ENCODE results near the gene BABAM2.

BABAM2 gene

GRCh38 chr2:28152585-28153280 lies 262.2 kb downstream of the BABAM2 start:
- in situ Hi-C loops (cut with MboI; ENCODE audit: low sequenced_read_pairs), result no loop called here

- in situ Hi-C loops (cut with MboI; ENCODE audit: low sequenced_read_pairs), result no loop called here
Measured at GRCh38 chr2:28153851-28154250, 263.3 kb downstream of the BABAM2 start.

- in situ Hi-C loops (cut with MboI; ENCODE audit: low sequenced_read_pairs), result no loop called here
Measured at GRCh38 chr2:28155086-28155485, 264.6 kb downstream of the BABAM2 start.

- in situ Hi-C loops (cut with MboI; ENCODE audit: low sequenced_read_pairs), result no loop called here
Measured at GRCh38 chr2:28155627-28156026, 265.1 kb downstream of the BABAM2 start.

- in situ Hi-C loops (cut with MboI; ENCODE audit: low sequenced_read_pairs), result no loop called here
Measured at GRCh38 chr2:28158791-28159190, 268.3 kb downstream of the BABAM2 start.

- in situ Hi-C loops (cut with MboI; ENCODE audit: low sequenced_read_pairs), result no loop called here
Measured at GRCh38 chr2:28160986-28161425, 270.5 kb downstream of the BABAM2 start.

- in situ Hi-C loops (cut with MboI; ENCODE audit: low sequenced_read_pairs), result no loop called here
Measured at GRCh38 chr2:28161466-28161865, 270.9 kb downstream of the BABAM2 start.

- in situ Hi-C loops (cut with MboI; ENCODE audit: low sequenced_read_pairs), result no loop called here
Measured at GRCh38 chr2:28162564-28162963, 272.0 kb downstream of the BABAM2 start.

GRCh38 chr2:28163028-28163427 lies 272.5 kb downstream of the BABAM2 start:
- in situ Hi-C loops (cut with MboI; ENCODE audit: low sequenced_read_pairs), result no loop called here

GRCh38 chr2:28163627-28164279 lies 273.2 kb downstream of the BABAM2 start:
- in situ Hi-C loops (cut with MboI; ENCODE audit: low sequenced_read_pairs), result no loop called here

- in situ Hi-C loops (cut with MboI; ENCODE audit: low sequenced_read_pairs), result no loop called here
Measured at GRCh38 chr2:28164280-28164801, 273.8 kb downstream of the BABAM2 start.

GRCh38 chr2:28165087-28165635 lies 274.6 kb downstream of the BABAM2 start:
- in situ Hi-C loops (cut with MboI; ENCODE audit: low sequenced_read_pairs), result no loop called here

GRCh38 chr2:28166956-28167355 lies 276.4 kb downstream of the BABAM2 start:
- in situ Hi-C loops (cut with MboI; ENCODE audit: low sequenced_read_pairs), result no loop called here

GRCh38 chr2:28168376-28168775 lies 277.8 kb downstream of the BABAM2 start:
- in situ Hi-C loops (cut with MboI; ENCODE audit: low sequenced_read_pairs), result no loop called here

- in situ Hi-C loops (cut with MboI; ENCODE audit: low sequenced_read_pairs), result no loop called here
Measured at GRCh38 chr2:28169492-28169891, 279.0 kb downstream of the BABAM2 start.

GRCh38 chr2:28172114-28172898 lies 281.8 kb downstream of the BABAM2 start:
- in situ Hi-C loops (cut with MboI; ENCODE audit: low sequenced_read_pairs), result no loop called here

GRCh38 chr2:28173377-28173776 lies 282.8 kb downstream of the BABAM2 start:
- in situ Hi-C loops (cut with MboI; ENCODE audit: low sequenced_read_pairs), result no loop called here

- in situ Hi-C loops (cut with MboI; ENCODE audit: low sequenced_read_pairs), result no loop called here
Measured at GRCh38 chr2:28174211-28174610, 283.7 kb downstream of the BABAM2 start.

GRCh38 chr2:28175028-28175427 lies 284.5 kb downstream of the BABAM2 start:
- in situ Hi-C loops (cut with MboI; ENCODE audit: low sequenced_read_pairs), result no loop called here

- in situ Hi-C loops (cut with MboI; ENCODE audit: low sequenced_read_pairs), result no loop called here
Measured at GRCh38 chr2:28178946-28179345, 288.4 kb downstream of the BABAM2 start.

- in situ Hi-C loops (cut with MboI; ENCODE audit: low sequenced_read_pairs), result no loop called here
Measured at GRCh38 chr2:28181801-28182200, 291.3 kb downstream of the BABAM2 start.

Data from HL-60/S4 treated with retinoic acid at 250 ng/mL for 4 days and 3 days (cell line).